Activated CD4-positive, alpha-beta T cell treated with anti-CD3 and anti-CD28 coated beads, Interleukin-10, Interleukin-2, amounts not matched to agents 100 ng/mL and 50 ng/mL, durations not matched to agents 16 hours and 8 hours (primary cell): ENCODE results near the gene SRCAP.

Experiments used
- DNase-seq: peaks from one replicate; pipeline ENCODE4 v3.0.0-alpha.2; 2020

SRCAP gene

DNA sequence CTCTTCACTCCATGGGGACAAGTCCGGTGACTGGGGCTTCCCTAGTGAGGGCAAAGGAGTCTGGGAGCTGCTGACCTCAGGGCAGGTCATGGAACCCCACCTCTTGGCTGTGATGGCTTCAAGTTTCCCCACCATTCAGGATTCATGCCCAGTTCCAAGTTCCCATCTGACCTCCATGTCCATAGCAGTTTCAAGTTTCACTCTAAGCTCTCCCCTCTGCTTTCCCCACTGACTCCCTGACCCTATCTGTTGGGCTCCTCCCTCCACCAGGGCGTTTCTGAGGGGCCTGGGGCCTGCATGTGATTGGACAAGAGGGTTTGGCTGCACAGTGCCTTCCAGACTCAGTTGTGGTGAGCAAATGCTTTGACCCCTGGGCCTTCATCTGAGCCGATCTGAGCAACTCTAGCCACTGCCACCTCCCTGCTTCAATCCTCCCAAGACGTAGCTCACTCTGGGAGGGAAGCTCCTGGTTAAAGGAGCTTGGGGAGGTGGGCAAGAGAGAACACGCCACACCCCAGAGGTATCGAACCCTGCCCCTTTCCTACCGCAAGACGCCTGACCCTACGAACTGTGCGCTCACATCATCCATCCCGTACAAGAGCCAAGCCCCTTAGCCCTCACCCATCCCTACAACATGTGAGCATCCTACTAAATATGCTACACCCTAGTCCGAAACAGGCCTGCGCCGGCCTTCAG lies 79.7 kb downstream of the SRCAP start:
- DNase-seq: no peak

DNA sequence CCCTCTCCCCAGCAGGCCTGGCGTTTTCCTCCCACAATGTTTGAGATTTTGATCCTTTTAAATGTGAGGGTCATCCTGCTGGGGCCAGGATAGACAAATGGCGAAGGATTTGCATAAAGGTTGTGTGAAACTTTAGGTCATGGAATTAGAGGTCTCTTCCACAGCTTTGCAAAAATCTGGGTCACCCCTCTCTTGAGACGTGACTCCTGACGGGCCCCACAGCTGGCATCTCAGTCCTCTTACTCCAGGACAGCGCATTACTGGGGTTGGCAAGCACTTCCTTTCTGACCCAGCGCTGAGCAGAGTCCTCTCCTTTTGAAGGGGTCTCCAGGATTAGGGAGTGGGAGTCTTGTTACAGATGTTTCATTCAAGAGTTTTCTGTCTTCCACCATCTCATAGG lies 80.6 kb downstream of the SRCAP start:
- DNase-seq: no peak

DNA sequence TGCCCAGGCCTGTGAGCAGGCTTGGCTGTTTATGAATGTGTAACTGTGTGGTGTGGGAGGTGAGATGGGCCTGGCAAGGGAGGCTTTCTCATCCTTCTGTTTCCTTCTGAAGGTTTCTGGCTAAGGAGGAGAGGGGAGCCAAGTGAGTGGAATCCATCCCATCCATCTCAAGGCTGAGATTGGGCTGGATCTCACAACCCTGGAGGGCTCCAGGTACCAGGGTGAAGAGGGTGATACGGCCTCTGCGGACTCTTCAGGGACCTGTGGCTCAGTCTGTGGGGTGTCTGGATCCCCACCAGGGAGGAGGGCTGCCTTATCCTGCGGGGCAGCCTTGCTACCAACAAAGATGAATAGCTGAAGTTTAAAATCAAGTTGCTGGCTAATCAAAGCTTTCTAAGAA lies 81.0 kb downstream of the SRCAP start:
- no peak for DNase-seq

DNA sequence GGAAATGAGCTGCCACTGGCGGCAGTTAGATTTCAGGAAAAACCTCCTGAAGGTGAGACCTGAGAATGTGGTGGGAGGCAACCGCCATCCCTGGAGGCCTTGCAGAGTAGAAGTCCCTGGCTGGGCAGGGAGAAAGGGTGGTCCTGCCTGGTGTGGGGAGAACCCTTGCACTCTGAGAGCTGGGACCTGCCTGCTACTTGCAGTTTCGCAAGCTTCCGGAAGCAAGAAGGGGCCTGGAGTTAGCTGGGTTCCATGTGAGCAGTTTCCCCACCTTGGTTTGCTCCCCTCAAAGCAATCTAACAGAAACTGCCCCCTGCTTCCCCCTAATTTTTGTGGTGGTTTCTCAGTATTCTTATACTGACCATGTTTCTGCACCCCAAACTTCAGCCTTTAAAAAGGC lies 81.6 kb downstream of the SRCAP start:
- DNase-seq: no peak

DNA sequence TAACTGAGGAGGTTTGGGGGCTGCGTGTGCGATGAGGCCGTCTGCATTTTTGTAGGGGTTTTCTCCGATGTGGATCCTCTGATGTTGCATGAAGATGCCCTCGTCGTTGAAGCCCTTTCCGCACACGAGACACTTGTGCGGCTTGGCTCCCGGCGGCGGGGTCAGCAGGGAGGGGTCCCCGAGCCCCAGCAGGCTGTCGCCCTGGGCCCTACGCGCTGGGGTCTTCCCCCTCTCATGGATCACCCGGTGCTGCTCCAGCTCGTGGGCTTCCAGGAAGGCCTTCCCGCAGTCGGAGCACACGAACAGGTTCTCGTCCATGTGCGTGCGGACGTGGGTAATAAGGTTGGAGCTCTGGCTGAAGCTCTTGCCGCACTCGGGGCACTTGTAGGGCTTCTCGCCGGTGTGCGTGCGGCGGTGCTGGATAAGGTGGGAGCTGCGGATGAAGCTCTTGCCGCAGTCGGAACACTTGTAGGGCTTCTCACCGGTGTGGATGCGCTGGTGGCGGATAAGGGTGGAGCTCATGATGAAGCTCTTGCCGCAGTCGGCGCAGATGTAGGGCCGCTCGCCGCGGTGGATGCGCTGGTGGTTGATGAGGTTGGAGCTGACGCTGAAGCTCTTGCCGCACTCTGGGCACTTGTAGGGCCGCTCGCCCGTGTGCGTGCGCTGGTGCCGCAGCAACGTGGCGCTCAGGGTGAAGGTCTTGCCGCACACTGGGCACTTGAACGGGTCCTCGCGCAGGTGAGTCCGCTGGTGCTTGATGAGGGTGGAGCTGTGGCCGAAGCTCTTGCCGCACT lies 83.7 kb downstream of the SRCAP start:
- DNase-seq: no peak

DNA sequence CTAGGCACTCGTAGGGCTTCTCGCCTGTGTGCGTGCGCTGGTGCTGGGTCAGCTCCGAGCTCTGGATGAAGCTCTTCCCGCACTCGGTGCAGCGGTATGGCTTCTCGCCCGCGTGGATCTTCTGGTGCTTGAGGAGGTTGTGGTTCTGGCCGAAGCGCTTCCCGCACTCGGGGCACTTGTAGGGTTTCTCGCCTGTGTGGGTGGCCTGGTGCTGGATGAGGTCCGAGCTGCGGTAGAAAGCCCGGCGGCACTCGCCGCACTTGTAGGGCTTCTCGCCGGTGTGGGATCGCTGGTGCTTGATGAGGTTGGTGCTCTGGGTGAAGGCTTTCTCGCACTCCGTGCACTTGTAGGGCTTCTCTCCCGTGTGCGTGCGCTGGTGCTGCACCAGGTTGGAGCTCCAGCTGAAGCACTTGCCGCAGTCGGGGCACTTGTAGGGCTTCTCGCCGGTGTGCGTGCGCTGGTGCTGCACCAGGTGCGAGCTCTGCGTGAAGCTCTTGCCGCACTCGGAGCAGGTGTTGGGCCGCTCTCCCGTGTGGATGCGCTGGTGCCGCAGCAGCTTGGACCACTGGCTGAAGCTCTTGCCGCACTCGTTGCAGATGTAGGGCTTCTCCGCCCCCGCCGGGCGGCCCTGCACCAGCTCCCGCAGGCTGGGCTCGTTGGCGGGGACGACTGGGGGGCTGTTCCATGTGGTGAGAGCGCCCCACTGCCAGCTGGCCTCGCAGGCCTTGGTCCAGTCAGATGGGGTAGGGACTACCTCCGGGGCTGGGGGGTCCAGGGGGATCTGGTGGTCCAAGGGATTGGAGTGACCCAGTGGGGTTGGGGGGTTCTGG lies 84.5 kb downstream of the SRCAP start:
- no peak for DNase-seq

DNA sequence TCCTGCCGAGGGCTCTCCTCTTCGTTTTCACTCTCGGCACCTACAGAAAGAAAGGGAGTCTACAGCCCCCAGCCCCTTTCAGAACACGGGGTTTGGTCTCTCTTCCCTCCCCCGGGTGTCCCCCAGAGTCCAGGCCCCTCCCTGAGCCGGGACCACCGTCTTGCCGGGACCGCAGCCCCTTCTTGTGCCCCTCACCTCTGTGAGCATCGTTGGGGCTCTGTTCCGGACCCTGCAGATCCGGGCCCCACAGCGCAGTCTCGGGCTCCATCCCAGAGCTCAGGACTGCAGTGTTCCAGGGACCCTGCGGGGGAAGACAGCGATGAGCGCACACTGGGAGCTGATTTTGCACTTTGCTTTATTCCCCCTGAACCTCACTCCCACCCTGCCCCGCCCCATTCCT lies 85.2 kb downstream of the SRCAP start:
- DNase-seq: no peak

DNA sequence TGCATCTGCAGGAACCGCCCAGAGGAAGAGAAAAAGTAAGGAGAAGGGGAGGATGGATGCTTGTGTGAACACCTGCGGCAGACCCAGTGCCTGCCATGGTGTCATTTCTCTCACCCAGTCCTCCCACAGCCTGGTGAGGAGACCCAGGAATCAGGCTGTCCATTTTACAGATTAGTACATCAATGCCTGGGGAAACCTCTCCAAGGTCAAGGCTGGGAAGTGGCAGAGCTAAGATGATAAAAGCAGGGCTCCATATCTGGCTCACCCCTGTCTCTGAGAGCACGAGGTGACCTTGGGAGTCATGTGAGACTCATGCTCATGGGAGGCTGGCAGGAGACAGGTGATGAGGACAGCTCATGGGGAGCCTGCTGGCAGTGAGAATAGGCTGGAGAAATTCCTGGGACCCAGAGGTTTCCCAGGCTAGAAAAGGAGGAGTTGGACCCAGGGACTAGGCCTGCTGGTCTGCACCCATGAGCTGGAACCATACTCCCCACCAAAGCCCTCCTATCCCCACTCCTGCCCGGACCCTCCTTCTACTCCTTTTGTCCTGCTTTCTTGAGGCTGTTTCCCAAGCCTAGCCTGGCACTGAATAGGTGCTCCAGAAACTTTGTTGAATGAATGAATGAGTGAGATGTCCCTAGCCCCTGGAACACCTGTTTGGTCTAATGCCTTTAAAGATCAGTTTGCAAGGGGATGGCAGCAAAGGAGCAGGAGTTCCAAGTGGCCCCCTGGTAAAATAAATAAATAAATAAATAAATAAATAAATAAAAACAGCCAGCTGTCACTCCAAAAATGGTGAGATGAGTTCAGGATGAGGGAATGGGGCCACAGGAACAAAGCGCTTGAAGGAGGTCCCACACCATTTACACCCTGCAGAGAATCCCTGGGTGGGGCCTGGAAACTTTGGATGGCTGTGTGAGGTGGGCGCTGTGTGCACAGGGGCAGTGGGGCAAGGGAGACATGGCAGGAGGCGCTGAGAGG lies 86.4 kb downstream of the SRCAP start:
- DNase-seq: no peak

DNA sequence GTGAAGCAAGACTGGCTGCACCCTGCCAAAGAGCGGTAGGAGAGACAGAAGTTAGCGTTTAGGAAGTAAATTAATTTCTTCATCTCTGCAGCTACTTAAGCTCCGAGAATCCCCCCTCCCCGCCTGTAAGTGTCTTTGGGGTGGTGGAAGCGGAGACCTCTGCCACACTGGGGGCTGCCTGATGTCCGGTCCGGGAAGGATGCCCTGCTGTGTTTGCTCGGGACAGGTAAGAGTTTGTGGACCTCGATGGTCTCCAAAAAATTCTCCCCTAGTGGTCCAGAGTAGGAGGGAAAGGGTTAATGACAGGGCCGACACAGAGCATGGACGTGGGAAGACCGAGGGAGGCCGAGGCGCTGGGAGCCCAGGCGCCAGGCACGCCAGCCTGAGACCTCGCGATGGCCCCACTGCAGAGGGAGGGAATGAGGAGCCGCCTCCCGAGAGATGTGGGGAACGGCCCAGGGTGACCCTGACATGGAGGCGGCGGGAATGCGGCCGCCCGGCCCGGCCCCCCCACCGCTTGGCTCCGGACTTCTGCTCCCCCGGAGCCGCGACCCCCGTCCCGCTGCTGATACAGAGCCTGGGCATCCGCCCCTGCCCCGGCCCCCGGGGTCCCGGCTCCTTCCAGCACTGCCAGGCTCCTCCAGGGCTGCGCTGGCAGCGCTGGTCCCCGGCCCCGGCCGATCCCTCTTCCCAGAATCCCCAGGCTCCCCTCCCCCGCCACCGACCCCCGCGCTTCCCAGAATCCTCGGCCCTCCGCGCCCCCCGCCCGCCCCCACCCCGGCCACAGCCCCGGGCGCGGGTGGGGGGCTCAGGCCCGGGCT lies 87.4 kb downstream of the SRCAP start:
- DNase-seq: no peak

DNA sequence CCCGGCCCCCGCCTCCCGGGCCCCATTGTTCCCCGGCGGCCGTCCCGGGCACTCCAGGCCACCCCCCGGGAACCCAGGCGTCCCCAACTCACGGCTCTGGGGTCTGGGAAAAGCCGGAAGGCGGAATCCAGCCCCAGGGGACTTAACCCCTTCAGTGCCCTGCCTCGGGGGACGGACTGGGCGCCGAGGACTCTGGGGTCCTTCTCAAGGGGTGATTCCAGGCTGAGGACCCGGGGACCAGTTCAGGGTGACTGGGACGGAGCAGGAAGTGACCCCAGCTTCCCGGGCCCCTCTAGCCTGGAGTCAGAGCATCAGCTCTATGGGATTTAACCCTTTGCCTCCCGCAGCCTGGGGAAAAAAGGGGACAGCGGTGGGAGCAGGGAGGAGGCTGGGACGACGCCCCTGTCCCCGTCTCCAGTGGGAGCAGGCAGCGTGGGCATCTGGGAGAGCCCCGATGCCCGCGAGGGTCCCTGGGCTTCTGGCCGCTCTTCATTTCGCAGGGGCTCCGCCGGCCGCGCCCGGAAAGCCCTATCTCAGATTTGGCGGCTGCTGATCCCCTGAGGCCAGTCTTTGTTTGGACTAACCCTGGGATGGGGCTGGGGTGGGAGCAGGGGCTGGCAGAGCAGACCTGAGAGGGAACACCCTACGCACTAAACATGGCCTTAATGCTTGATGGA lies 88.1 kb downstream of the SRCAP start, which contains the start of gene ZNF629:
ZNF629 (minus strand) TSS at position 270 of the 677 bp plus-strand sequence. CDS start 2,723 bp downstream, outside the sequence.
- DNase-seq: no peak

DNA sequence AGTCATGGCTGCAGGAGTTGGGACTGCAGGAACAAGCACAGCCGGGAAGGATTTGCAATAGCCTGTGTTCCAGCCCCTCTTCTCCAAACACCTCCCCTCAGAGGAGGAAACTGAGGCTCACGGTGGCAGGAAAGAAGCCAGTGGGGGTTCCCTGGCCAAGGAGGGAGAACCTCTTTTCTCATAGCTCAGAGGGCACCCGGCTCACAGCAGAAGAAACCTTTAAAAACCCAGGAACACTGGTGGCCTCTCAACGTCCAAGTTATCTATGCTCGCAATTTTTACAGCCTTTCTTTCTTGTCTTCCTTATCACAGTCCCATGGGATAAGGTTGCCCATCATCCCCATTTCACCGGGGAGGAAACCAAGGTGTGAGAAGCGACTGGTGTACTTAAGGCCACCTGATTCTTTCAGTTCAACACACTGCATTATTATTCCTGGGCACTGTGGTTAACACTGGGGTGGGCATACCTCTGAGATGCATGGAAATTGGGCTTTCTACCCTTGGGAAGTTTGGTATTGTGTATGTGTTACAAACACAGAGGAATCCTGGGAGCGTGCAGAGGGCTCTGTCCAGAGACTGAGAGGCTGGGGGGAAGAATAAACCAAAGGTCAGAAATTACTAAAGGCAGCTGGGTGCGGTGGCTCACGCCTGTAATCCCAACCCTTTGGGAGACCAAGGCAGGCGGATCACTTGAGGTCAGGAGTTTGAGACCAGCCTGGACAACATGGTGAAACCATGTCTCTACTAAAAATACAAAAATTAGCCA lies 88.8 kb downstream of the SRCAP start:
- DNase-seq: no peak
